Activated effector memory CD4-positive, alpha-beta T cell treated with anti-CD3 and anti-CD28 coated beads, Interleukin-2, amount 50 U/mL, for 16 hours (primary cell): ENCODE data around the gene STON2.
"Not testable (repeated sequence)": the region's sequence is repeated elsewhere in the genome, so short reads cannot be mapped to it uniquely, and the experiment has no call there.

Experiments used
- DNase-seq: peaks from one replicate; pipeline ENCODE4 v3.0.0-alpha.2; 2020

The STON2 gene

DNA sequence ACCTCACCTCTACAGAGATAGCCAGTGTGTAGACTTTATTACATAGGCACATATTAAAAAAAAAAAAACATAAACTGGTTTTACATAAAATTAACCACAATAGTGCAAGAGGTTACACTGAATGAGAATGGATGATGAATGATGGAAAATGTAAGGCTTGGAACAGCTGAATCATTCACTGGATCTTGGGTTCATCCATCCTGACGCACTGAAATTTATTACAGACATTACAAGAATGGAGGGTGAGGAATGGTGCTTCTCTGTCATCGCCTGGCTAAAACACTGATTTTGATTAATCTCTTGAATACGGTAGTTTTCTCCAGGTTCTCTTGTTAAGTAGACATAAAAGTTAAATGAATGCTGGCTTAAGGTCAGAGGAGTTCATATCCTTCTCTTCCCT lies 139.4 kb downstream of the STON2 start:
- DNase-seq, result no peak

DNA sequence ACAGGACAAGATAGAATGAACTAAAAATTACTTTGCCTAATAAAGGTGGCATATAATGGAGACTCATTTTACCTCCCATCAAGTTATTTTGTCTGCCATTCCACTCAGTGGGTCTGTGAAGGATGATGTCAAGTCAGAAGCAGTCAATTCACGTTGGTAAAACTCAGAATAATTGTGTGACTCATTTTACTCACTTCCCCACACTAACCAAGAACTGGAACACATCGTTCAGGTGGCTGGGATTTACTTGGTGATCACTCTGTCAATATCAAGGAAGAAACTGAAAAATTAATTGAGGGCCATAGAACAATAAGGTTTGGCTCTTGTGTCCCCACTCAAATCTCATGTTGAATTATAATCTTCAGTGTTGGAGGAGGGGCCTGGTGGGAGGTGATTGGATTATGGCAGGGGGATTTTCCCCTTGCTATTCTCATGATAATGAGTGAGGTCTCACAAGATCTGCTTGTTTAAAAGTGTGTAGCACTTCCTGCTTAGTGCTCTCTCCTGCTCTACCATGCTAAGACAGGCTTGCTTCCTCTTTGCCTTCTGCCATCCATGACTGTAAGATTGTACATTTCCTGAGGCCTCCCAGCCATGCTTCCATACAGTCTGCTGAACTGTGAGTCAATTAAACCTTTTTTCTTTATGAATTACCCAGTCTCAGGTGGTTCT lies 143.7 kb downstream of the STON2 start:
- no peak for DNase-seq

DNA sequence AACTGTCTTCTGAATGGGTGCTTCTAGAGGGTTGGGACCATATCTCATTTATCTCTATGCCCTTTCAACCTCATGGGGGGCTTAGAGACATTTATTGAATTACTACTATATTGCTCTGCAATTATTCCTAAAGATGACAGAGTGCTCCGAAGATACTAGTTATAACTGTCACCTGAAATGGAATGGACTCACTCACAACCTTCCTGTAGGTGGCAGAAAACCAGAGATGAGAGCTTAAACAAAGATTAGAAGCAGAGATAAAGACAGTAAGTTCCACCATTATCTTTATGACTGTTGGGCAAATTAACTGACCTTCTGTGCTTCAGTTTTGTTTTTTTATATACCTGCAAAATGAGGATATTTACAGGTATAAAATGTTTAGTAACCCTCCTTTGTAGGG lies 147.8 kb downstream of the STON2 start:
- no peak for DNase-seq

DNA sequence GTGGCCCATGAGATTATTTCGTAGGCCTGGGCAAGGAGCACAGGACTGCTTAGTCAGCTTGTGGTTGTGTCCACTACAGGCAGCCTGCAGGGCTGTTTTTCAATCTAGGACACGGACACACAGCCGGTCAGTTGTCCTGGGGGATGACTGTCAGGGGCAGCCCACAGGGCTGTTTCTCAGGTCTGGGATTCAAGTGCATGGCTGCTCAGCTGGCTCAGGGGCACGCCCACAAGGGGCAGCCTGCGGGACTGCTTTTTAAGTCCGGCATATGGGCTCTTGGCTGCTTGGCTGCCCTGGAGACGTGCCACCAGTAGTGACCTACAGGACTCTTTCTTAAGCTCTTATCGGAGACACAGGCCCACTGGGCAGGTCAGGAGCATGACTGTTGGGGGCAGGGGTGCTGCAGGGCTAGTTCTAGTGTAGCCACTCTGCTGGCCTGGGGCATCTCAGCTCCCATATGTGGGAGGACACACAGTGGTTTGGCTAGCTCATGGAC lies 152.8 kb downstream of the STON2 start:
- DNase-seq, result no peak

GRCh38 chr14:81246461-81247270 lies 153.5 kb downstream of the STON2 start:
- no peak for DNase-seq

DNA sequence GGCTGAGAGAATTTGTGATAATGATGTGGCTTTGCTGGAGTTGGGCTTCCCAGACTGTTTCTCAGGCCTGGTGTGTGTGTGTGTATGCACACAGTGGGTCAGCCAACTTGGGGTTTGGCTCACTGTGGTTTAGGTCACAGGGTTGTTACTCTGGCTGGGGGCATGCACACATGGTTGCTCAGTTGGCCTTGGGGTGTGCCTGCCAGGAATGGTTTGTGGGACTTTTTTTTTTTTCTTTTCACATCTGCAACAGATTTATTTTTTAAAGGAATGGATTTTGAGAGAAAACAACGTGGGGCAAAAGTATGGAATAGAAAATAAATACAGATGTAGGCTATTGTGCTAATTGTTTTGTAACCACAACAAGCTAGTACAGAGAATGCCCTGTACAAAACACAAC lies 154.4 kb downstream of the STON2 start:
- DNase-seq, result no peak

- not testable (repeated sequence) for DNase-seq
These were observed 155.7 kb downstream of the STON2 start for GRCh38 chr14:81244431-81244830.

DNA sequence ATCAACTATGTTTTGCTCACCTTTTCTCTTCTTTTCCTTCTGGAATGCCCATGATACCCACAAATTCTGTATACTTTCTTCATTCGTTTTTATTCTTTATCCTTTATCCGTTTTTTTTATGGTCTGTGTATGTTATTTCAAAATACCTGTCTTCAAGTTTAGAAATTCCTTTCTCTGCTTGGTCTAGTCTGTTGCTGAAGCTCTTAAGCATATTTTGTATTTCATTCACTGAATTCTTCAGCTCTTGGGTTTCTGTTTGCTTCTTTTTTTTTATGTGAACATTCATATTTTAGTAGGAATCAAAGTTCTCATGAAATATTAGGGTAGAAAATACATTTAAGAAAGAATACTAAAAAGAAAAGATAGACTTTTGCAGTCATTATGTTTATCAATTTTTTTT lies 156.6 kb downstream of the STON2 start:
- no peak for DNase-seq

GRCh38 chr14:81236849-81237248 lies 163.3 kb downstream of the STON2 start:
- DNase-seq, result not testable (repeated sequence)

- DNase-seq, result no peak
These were observed 164.0 kb downstream of the STON2 start for GRCh38 chr14:81236138-81236537.

DNA sequence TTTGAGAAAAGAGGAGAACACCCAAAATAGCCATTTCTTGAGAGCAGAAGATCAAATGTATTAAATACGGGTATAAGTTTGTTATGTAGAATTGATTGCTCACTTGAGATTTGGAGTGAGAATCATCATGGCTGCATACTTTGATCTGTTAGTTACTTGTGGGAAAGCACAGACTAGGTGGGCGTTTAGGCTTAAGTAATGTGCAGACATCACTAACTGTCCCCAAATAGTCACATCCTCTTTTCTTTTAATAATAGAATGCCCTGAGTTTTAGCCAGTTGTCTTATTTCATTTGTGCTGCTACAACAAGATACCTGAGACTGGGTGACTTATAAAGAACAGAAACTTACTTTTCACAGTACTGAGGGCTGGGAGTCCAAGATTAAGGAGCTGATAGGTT lies 165.0 kb downstream of the STON2 start:
- no peak for DNase-seq

DNA sequence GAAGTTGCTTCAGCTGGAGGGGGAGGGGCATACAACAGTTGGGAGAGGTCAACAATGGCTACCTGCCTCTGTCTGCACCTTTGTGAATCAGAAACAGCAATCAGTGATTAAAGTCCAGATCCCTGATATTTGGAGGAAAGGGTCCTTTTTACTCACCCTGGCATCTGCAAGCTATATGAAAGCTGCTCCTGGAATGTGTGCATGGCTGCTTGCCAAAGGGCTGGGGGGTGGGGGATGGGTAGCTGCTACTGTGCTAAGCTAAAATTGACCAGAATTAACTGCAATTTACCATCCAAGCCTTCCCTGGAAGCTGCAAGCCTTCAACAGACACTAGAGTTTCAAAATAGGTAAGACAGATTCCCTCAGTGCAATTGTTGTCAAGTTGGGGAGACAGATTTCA lies 165.8 kb downstream of the STON2 start:
- no peak for DNase-seq

DNA sequence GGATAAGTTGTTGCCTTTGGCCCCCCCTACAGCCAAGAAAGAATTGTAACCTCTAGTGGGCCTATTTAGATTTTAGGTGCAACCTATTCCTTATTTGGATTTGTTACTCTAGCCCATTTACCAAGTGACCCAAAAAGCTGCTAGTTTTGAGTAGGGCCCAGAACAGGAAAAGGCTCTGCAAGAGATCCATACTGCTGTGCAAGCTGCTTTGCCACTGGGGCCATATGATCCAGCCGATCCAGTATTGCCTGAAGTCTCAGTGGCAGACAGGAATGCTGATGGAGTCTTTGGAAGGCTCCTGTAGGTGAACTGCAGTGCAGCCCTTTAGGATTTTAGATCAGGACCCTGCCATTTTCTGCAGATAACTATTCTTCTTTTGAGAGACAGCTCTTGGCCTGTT lies 166.5 kb downstream of the STON2 start:
- no peak for DNase-seq

- DNase-seq, result no peak
These were observed 168.6 kb downstream of the STON2 start for GRCh38 chr14:81231540-81231939.

GRCh38 chr14:81224222-81224621 lies 175.9 kb downstream of the STON2 start:
- DNase-seq, result no peak

- not testable (repeated sequence) for DNase-seq
These were observed 176.3 kb downstream of the STON2 start for GRCh38 chr14:81223788-81224187.

- DNase-seq, result no peak
These were observed 177.4 kb downstream of the STON2 start for GRCh38 chr14:81222691-81223090.

DNA sequence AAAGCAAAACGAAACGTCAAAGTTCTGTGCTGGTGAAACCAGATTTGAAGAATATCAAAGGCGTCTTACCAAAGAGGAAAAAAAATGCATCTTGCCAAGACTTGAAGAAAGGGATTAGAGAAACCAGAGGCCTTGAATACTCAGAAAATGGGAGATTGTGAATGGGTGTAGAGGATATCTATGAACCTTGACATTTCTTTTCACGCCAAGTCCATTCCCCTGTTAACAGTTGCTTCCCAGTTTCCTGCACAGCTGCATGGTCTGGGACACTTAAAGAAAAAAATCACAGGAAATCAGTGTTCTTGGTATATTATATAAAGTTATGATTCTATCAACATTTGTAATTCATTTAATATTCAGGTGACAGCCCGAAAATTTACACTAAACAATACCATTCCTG lies 178.0 kb downstream of the STON2 start:
- DNase-seq, result no peak

DNA sequence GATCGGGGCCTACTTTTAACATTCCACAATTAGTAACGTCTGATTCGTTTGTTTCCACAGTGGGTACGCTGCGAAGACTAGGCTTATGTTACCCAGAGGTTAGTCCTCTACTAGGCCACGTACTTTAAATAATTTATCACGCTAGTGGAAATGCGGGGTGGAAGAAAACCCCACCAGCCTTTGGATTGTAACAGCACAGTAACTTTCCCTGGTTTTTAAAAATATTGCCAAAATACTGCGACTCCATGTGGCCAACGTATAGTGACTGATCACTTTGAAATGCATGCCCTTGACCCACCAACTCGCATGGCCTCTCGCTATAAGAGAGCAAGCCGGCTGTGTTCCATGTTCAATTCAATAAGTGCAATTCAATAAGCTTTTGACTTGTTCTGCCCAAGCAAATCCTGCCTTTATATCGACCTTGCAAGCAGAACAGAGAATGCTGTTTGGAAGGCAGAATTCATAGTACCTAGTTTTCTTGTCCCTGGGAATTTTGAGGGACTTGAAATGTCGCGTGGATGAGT lies 178.5 kb downstream of the STON2 start:
- DNase-seq, result no peak

DNA sequence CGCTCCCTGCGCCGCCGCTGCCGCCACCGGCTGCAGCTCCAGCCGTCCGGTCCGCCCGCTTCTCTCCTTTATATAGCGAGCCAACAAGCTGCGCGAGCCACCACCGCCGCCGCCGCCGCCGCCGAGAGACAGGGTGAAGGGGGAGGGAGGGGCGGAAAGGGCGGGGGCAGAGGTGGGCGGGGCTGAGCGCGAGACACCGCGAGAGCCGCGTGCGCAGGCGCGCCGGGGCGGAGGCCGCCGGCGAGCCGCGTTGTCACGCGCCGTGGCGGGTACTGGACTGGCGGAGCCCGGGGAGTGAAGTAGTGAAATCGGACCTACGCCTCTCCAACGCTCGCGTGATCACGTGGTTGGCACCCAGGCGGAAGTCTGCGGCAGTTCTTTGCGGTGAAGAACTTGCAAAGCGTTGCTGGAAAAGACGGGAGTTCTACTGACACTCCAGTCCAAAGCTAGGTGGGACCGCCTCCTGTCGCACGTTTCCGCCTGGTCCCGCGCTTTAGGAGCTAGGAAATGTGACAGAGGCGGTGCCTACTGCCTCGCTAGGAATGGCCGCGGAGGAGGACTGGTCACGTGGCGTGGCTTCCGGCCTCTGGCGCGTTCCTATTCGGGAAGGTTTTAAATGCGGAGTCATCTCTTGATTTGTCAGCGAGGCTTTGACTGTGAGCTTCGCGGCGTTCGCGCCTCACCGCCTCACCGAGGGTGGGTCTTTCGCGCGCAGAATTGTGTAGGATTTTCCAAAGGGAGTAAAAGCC lies 179.1 kb downstream of the STON2 start, which contains the start of gene GTF2A1:
TSS of gene GTF2A1 (minus strand) at position 130 of the 749 bp plus-strand sequence. CDS start 441 bp downstream, outside the sequence.
- DNase-seq, result peak; percentile 97

DNA sequence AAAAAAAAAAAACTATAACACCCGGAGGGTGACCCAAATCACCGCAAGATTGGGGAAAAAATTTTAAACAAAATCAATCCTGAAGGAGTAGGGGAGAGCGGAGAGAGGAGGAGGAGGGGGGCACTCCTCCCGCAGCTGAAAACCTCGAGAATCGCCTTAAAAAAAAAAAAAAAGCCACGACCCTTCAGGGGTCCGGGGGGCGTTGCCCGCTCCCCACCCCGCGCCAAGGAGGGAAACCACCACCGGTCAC lies 179.6 kb downstream of the STON2 start:
- DNase-seq, result no peak

- DNase-seq, result peak; percentile 81
These were observed 180.2 kb downstream of the STON2 start for GRCh38 chr14:81219759-81220579.
